DOHH2 (cell line): ENCODE data around the gene PCNX2.

Experiments used
- CTCF ChIP-seq: fragments of 200-600 bp; sonication (generic); IDR thresholded peaks from one replicate; pipeline ENCODE4 v1.5.1; 2014; ENCODE audit warnings: antibody characterized with exemption, mild to moderate bottlenecking, low read depth, low read length; ENCODE audit not compliant: poor library complexity, severe bottlenecking
- EZH2phosphoT487 ChIP-seq: fragments of 200-600 bp; sonication (generic); IDR thresholded peaks from 2 replicates; pipeline ENCODE4 v1.6.1; 2017; ENCODE audit warnings: borderline replicate concordance, mild to moderate bottlenecking, antibody characterized with exemption, low read length, moderate library complexity, mixed read lengths

GRCh38 chr1:233328142-233328921 lies 32.8 kb upstream of the PCNX2 start:
- no peak for TF ChIP-seq CTCF
- no peak for TF ChIP-seq EZH2phosphoT487
